ENCODE results near the gene LYPLAL1.

Gene LYPLAL1

GRCh38 chr1:219261454-219261853 lies 87.8 kb downstream of the LYPLAL1 start:
- H3K9me3 Mint-ChIP-seq, result peaks cover 10% of the 10 kb centered on the region
- no peak for DNase-seq
- CTCF ChIA-PET, result no interaction called here

More at GRCh38 chr1:219261454-219261853, 87.8 kb downstream of the LYPLAL1 start:
- Mint-ChIP-seq H3K36me3 (no peaks in the 10 kb centered on the region), H3K4me3 (no peak overlapping the region), H3K27ac (no peak overlapping the region), H3K27me3 (no peaks in the 10 kb centered on the region), H3K4me1 (no peaks in the 10 kb centered on the region)

All from activated naive CD4-positive, alpha-beta T cell treated with anti-CD3 and anti-CD28 coated beads, Interleukin-2, amount 10 ng/mL, durations not matched to agents 7 days and 5 days (primary cell).